Spleen (tissue), 11 donors: ENCODE data around the gene OPCML. TPM values are rescaled to one million over a fixed set of nuclear protein-coding genes. Genes with fewer than 3 reads are reported as not detected.

Experiments used
- DNase-seq: peaks from one replicate; pipeline ENCODE4 v3.0.0-alpha.2; 2020
- H3K27ac ChIP-seq, 8 donors: fragments of 200-600 bp; sonication (generic) in 7 of 8; 1 replicate in 4 of 8; 2 replicates in 4 of 8; pipeline versions ENCODE4 v1.5.0 to v1.8.0; 2016 to 2021; ENCODE audit warnings: inconsistent platforms in 4 of 8, mild to moderate bottlenecking in 4 of 8, moderate library complexity in 1 of 8
- H3K27me3 ChIP-seq, 7 donors: fragments of 200-600 bp; sonication (generic) in 6 of 7; replicated peaks in 1 of 7; 1 replicate in 4 of 7; 2 replicates in 3 of 7; pipeline versions ENCODE4 v1.5.0 to v1.8.0; 2016 to 2021; ENCODE audit warnings: inconsistent platforms in 3 of 7, mild to moderate bottlenecking in 1 of 7
- H3K36me3 ChIP-seq, 6 donors: fragments of 200-600 bp; sonication (generic) in 5 of 6; 1 replicate in 4 of 6; 2 replicates in 2 of 6; pipeline versions ENCODE4 v1.5.0 to v1.8.0; 2016 to 2021; ENCODE audit warnings: inconsistent platforms in 2 of 6
- H3K4me1 ChIP-seq, 6 donors: fragments of 200-600 bp; sonication (generic) in 5 of 6; 1 replicate in 3 of 6; 2 replicates in 3 of 6; pipeline versions ENCODE4 v1.5.0 to v1.8.0; 2016 to 2021; ENCODE audit warnings: inconsistent platforms in 3 of 6
- H3K4me3 ChIP-seq, 8 donors: fragments of 200-600 bp; sonication (generic) in 7 of 8; 1 replicate in 4 of 8; 2 replicates in 4 of 8; pipeline versions ENCODE4 v1.5.0 to v1.8.0; 2016 to 2021; ENCODE audit warnings: inconsistent platforms in 4 of 8, mild to moderate bottlenecking in 4 of 8, moderate library complexity in 2 of 8
- H3K9me3 ChIP-seq, 8 donors: fragments of 200-600 bp; sonication (generic) in 7 of 8; 1 replicate in 4 of 8; 2 replicates in 4 of 8; pipeline versions ENCODE4 v1.5.0 to v1.8.0; 2016 to 2021; ENCODE audit warnings: inconsistent platforms in 4 of 8
- CTCF ChIP-seq, 11 experiments: fragments of 200-600 bp in 7 of 11; fragments of 450-650 bp in 4 of 11; sonication (generic) in 4 of 11; IDR thresholded peaks in 8 of 11; conservative IDR thresholded peaks in 3 of 11; 1 replicate in 7 of 11; 2 replicates in 4 of 11; pipeline versions ENCODE4 v1.4.0 to v1.8.0; 2016 to 2021; ENCODE audit warnings: antibody characterized with exemption in 11 of 11, inconsistent platforms in 4 of 11, mild to moderate bottlenecking in 1 of 11
- POLR2A ChIP-seq, 3 donors: fragments of 450-650 bp; IDR thresholded peaks; one replicate each; pipeline ENCODE4 v1.5.1; 2017; ENCODE audit warnings: antibody characterized with exemption in 3 of 3, mild to moderate bottlenecking in 1 of 3
- POLR2AphosphoS5 ChIP-seq, 3 donors: sonication (generic); formaldehyde crosslinking; IDR thresholded peaks; one replicate each; pipeline ENCODE4 v1.5.1; 2017; ENCODE audit warnings: antibody characterized with exemption in 3 of 3
- WGBS, 5 donors: extraction: QIAGEN DNeasy Blood & Tissue Kit in 3 of 5; methylation state at CpG; one replicate each; pipeline versions ENCODE4 v1.1.5 to v1.1.7; 2013 to 2018; 5-methylcytosine and 5-hydroxymethylcytosine counted together
- intact Hi-C: fragments of 100-400 bp; cut with DNase I; formaldehyde crosslinking; loops from one replicate; pipeline ENCODE4 v1.15.0; 2023; ENCODE audit warnings: low total_unique reads
- polyA plus RNA-seq, 3 donors: library from polyadenylated mRNA; stranded (reverse); fragments of 200-250 nt; gene quantifications; one replicate each; pipeline ENCODE4 v1.2.1, GENCODE V29; 2013
- total RNA-seq, 7 donors: library from RNA; depleted of rRNA in 3 of 7; stranded (reverse); fragments of >200 nt in 3 of 7; fragmentation: NEBNext Ultra II Directional in 4 of 7; extraction: Animal tissue kit (Norgen Biotek cat#: 25700) in 4 of 7; gene quantifications; one replicate each; pipeline versions ENCODE4 v1.1.0 to v1.2.1, GENCODE V29; 2016 to 2021
- donor health status: healthy with polysubstance abuse.
- donor health status: DM: no; HTN: no; CAD: no; lungs with moderate emphysema.
- donor health status: DM: no; HTN: no; CAD: no.
- donor health status: Bipolar disorder and iron deficiency.
- donor health status: healthy.
- donor health status: DM: no; HTN: no; CAD: no.
- donor health status: DM: yes; HTN: yes; CAD: no.

OPCML gene
- total and polyA plus RNA-seq, 10 donors = 0.09 to 10.7 (median 3.1) TPM

GRCh38 chr11:132943357-132943705 is 589.0 kb downstream of the OPCML start:
- Histone ChIP-seq H3K27ac (peak overlapping the region in 1 of 8 donors; percentile 17), H3K4me3 (peak overlapping the region in 7 of 8 donors; percentile 11 to 67 (median 37)), H3K36me3 (no peaks in the 10 kb centered on the region), H3K9me3 (no peaks in the 10 kb centered on the region), H3K27me3 (peaks cover 0 to 50% (median 14%) of the 10 kb centered on the region in 7 donors), H3K4me1 (peaks cover 0 to 32% (median 13%) of the 10 kb centered on the region in 6 donors)
- intact Hi-C loops = no loop called here
- no peak for TF ChIP-seq POLR2AphosphoS5 (IDR thresholded peaks at IDR 0.05)
- TF ChIP-seq CTCF (IDR thresholded peaks at IDR 0.05 in 8 of 11, conservative IDR thresholded peaks at IDR 0.05 in 3 of 11) = no peak
- TF ChIP-seq POLR2A (IDR thresholded peaks at IDR 0.05) = no peak
- DNase-seq = no peak
- 1 to 8% (median 4%) methylated on average over 8 to 17 of the region's 17 CpGs for WGBS, 5 donors

GRCh38 chr11:132942611-132943356 is 589.5 kb downstream of the OPCML start:
- TF ChIP-seq CTCF (IDR thresholded peaks at IDR 0.05 in 8 of 11, conservative IDR thresholded peaks at IDR 0.05 in 3 of 11) (no peak), POLR2A (IDR thresholded peaks at IDR 0.05) (no peak), POLR2AphosphoS5 (IDR thresholded peaks at IDR 0.05) (no peak)
- DNase-seq = no peak
- intact Hi-C loops = no loop called here
- peak overlapping the region in 7 of 8 donors; percentile 11 to 67 (median 37) for H3K4me3 ChIP-seq
- peaks cover 0 to 32% (median 13%) of the 10 kb centered on the region in 6 donors for H3K4me1 ChIP-seq
- peaks cover 0 to 50% (median 14%) of the 10 kb centered on the region in 7 donors for H3K27me3 ChIP-seq
- no peak overlapping the region for H3K27ac ChIP-seq
- no peaks in the 10 kb centered on the region for H3K9me3 ChIP-seq
- 16 to 47% (median 25%) methylated on average over 23 to 41 of the region's 42 CpGs for WGBS, 5 donors
- H3K36me3 ChIP-seq = no peaks in the 10 kb centered on the region

GRCh38 chr11:132941761-132942160 is 590.5 kb downstream of the OPCML start:
- peaks cover 0 to 45% (median 14%) of the 10 kb centered on the region in 7 donors for H3K27me3 ChIP-seq
- no peak for TF ChIP-seq CTCF (IDR thresholded peaks at IDR 0.05 in 8 of 11, conservative IDR thresholded peaks at IDR 0.05 in 3 of 11)
- TF ChIP-seq POLR2AphosphoS5 (IDR thresholded peaks at IDR 0.05) = no peak
- no peak for TF ChIP-seq POLR2A (IDR thresholded peaks at IDR 0.05)
- H3K4me1 ChIP-seq = peaks cover 0 to 35% (median 15%) of the 10 kb centered on the region in 6 donors
- intact Hi-C loops = no loop called here
- 50 to 60% (median 57%) methylated on average over 3 of the region's 3 CpGs for WGBS, 5 donors
- H3K4me3 ChIP-seq = no peak overlapping the region
- DNase-seq = no peak
- H3K9me3 ChIP-seq = no peaks in the 10 kb centered on the region
- no peaks in the 10 kb centered on the region for H3K36me3 ChIP-seq
- H3K27ac ChIP-seq = peak overlapping the region in 1 of 8 donors; percentile 8

- DNase-seq = no peak
- no peak overlapping the region for H3K4me3 ChIP-seq
- no peaks in the 10 kb centered on the region for H3K36me3 ChIP-seq
- WGBS, 5 donors = 49 to 61% (median 55%) methylated on average over 4 of the region's 4 CpGs
- peak overlapping the region in 2 of 8 donors; percentile 8 to 25 for H3K27ac ChIP-seq
- no peaks in the 10 kb centered on the region for H3K9me3 ChIP-seq
- intact Hi-C loops = no loop called here
- TF ChIP-seq POLR2A (IDR thresholded peaks at IDR 0.05) (no peak), CTCF (IDR thresholded peaks at IDR 0.05 in 8 of 11, conservative IDR thresholded peaks at IDR 0.05 in 3 of 11) (peak; percentile 21 to 80 (median 73))
- peaks cover 0 to 35% (median 16%) of the 10 kb centered on the region in 6 donors for H3K4me1 ChIP-seq
- peaks cover 0 to 41% (median 14%) of the 10 kb centered on the region in 7 donors for H3K27me3 ChIP-seq
These were observed 591.2 kb downstream of the OPCML start for GRCh38 chr11:132941024-132941646.
